IPS-15b (cell line): ENCODE data around the gene NHSL2.
A peak's percentile ranks its signal among the peaks of the same experiment; 100 is the strongest.
"Not testable (repeated sequence)": the region's sequence is repeated elsewhere in the genome, so short reads cannot be mapped to it uniquely, and the experiment has no call there.

ENCODE experiments used
- H3K27me3 ChIP-seq: one replicate; pipeline ENCODE4 v1.6.1; 2013; ENCODE audit warnings: low read length; ENCODE audit not compliant: control insufficient read depth, insufficient read depth
- H3K36me3 ChIP-seq: one replicate; pipeline ENCODE4 v1.6.1; 2013; ENCODE audit warnings: low read length; ENCODE audit not compliant: control insufficient read depth, insufficient read depth
- H3K4me1 ChIP-seq: one replicate; pipeline ENCODE4 v1.6.1; 2013; ENCODE audit warnings: mild to moderate bottlenecking, low read length; ENCODE audit not compliant: control insufficient read depth, insufficient read depth
- H3K4me3 ChIP-seq: one replicate; pipeline ENCODE4 v1.5.1; 2013; ENCODE audit warnings: low read depth, low read length
- H3K9ac ChIP-seq: one replicate; pipeline ENCODE4 v1.6.1; 2013; ENCODE audit warnings: low read depth, mild to moderate bottlenecking, low read length
- H3K9me3 ChIP-seq: one replicate; pipeline ENCODE4 v1.6.1; 2013; ENCODE audit warnings: mild to moderate bottlenecking, low read length; ENCODE audit not compliant: control insufficient read depth, insufficient read depth

Gene NHSL2

DNA sequence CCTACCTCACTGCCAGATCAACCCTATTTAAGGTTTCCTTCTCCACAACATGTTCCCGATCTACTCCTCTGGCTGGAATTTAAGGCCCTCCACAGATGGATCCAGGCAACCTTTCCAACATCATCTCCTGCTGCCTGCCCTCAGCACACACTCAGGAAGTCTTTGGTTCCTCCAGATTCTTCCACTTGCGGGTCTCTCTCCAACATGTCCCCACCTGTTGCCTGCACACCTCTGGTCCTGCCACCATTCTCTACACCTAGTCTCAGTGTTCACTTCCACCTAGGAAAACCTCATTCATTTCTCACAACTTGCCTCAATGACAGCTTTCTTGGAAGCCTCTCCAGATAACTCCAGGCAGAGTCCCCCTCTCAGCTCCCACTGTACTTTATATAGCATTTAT, 140.9 kb downstream of the NHSL2 start:
- Histone ChIP-seq H3K27me3 (no peaks in the 10 kb centered on the region), H3K9me3 (no peaks in the 10 kb centered on the region), H3K9ac (no peak overlapping the region), H3K4me1 (peaks cover 12% of the 10 kb centered on the region), H3K36me3 (no peaks in the 10 kb centered on the region), H3K4me3 (no peak overlapping the region)

GRCh38 chrX:72052415-72053090, 141.9 kb downstream of the NHSL2 start:
- H3K4me1 ChIP-seq: peaks cover 12% of the 10 kb centered on the region
- no peak overlapping the region for H3K9ac ChIP-seq
- no peaks in the 10 kb centered on the region for H3K36me3 ChIP-seq
- no peaks in the 10 kb centered on the region for H3K27me3 ChIP-seq
- H3K4me3 ChIP-seq: no peak overlapping the region
- H3K9me3 ChIP-seq: no peaks in the 10 kb centered on the region

DNA sequence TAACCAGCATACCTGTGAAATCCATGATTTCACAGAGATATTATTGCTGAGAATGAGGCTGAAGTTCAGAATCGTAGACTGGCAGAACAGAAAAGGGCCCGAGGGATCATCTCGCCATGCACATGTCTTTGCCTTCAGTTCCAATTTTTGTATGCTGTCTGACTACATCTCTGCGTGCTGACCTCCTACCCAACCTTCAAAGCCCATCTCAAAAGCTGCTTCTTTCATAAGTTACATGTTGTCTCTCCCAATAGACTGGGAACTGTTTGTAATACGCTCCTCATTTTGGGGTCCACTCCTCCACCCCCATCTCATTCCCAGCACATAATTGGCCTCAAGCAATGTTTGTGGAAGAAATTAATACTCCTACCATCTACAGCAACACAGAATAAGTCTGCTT, 142.9 kb downstream of the NHSL2 start:
- no peaks in the 10 kb centered on the region for H3K27me3 ChIP-seq
- no peak overlapping the region for H3K9ac ChIP-seq
- H3K4me3 ChIP-seq: no peak overlapping the region

GRCh38 chrX:72054779-72055489, 144.3 kb downstream of the NHSL2 start:
- Histone ChIP-seq H3K4me3 (peak overlapping the region; percentile 5), H3K36me3 (no peaks in the 10 kb centered on the region), H3K9ac (no peak overlapping the region), H3K27me3 (no peaks in the 10 kb centered on the region), H3K4me1 (peaks cover 12% of the 10 kb centered on the region), H3K9me3 (no peaks in the 10 kb centered on the region)

More for the DNA sequence above, 142.9 kb downstream of the NHSL2 start:
- H3K4me1 ChIP-seq: peaks cover 12% of the 10 kb centered on the region
- H3K36me3 ChIP-seq: no peaks in the 10 kb centered on the region
- no peaks in the 10 kb centered on the region for H3K9me3 ChIP-seq

DNA sequence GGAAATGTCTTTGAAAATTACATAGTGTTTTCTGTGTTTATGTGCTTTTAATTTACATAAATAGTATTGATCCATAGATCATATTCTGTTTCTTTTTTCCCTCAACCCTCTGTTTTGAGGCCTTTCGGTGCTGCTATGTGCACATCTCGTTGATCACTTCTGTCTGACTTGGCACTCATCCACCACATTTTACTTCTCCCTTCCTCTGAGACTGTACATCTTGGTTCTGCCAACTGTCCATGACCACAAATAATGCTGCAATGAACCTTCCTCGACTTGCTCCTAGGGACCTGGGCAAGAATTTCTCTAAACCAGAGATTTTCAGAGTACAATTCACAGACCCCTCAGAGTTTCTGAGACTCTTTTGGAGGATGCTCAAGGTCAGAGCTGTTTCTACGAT, 146.7 kb downstream of the NHSL2 start:
- no peaks in the 10 kb centered on the region for H3K27me3 ChIP-seq
- no peaks in the 10 kb centered on the region for H3K9me3 ChIP-seq
- H3K4me3 ChIP-seq: no peak overlapping the region
- H3K9ac ChIP-seq: no peak overlapping the region
- H3K36me3 ChIP-seq: no peaks in the 10 kb centered on the region
- peaks cover 11% of the 10 kb centered on the region for H3K4me1 ChIP-seq

- no peaks in the 10 kb centered on the region for H3K36me3 ChIP-seq
- no peaks in the 10 kb centered on the region for H3K27me3 ChIP-seq
- peaks cover 11% of the 10 kb centered on the region for H3K4me1 ChIP-seq
- H3K9ac ChIP-seq: no peak overlapping the region
- H3K4me3 ChIP-seq: no peak overlapping the region
- no peaks in the 10 kb centered on the region for H3K9me3 ChIP-seq
Observed at GRCh38 chrX:72057849-72058248, 147.2 kb downstream of the NHSL2 start.

- H3K36me3 ChIP-seq, H3K9ac ChIP-seq, H3K27me3 ChIP-seq, H3K9me3 ChIP-seq, H3K4me1 ChIP-seq, H3K4me3 ChIP-seq: not testable (repeated sequence)
Observed at GRCh38 chrX:72058346-72058745, 147.7 kb downstream of the NHSL2 start.

DNA sequence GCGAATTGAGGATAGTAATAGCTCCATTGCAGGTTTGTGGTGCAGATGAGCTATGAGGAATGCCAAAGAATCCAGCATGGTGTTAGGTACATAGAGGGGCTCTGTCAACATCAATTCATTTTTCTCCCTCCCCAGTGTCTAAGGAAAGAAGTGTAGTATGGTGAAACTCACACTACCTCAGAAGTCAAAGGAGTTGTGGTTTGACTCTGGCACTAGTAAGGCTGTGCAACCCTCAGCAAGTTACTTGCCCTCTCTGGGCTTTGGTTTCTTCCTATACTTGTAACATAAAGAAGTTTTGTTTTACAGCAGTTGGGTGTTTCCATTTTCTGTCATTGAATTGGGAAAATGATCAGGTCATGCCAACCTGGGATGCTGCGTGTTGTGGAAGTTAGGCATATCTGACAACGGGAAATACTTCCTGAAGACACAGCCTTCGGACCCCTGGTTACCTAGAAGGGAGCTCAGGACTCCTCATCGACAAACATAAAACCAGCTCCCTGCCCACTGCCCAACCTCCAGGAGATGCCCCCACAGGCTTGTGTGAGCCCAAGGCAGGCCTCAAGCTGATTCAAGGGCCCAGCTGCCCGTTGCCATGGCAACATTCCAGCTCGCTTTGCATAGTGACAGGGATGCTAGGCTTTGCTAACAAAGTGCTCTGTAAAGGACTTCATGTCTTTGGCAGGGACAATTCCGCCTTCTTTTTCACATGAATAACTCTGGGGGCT, 149.7 kb downstream of the NHSL2 start:
- Histone ChIP-seq H3K36me3 (no peaks in the 10 kb centered on the region), H3K4me3 (no peak overlapping the region), H3K9ac (no peak overlapping the region), H3K4me1 (peaks cover 3% of the 10 kb centered on the region), H3K9me3 (no peaks in the 10 kb centered on the region), H3K27me3 (no peaks in the 10 kb centered on the region)

DNA sequence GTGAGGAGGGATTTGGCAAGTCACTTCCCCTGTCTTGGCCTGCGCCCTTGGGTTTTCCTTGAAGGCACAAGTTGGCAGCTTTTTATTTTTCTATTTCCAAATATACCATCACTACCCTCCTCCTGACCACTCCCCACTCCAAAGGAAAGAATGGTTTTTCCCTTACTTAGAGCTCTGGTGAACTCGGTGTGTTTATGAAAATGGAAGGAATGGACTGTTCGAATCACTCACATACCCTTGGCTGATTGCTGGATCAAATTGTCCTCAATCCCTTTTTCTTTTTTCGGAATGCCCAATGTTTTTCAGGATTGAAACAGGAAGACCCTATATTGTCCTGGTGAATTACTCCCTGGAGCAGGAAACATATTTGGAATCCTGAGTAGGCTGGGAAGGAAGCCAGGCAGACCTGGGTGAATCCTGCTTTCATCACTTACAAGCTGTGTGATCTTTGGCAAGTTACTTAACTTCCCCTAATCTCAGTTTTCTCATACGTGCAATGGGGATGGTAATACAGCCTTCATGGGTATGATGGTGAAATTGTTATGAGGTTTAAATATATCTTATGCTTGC, 150.4 kb downstream of the NHSL2 start:
- no peak overlapping the region for H3K4me3 ChIP-seq
- no peaks in the 10 kb centered on the region for H3K27me3 ChIP-seq
- H3K36me3 ChIP-seq: no peaks in the 10 kb centered on the region
- no peak overlapping the region for H3K9ac ChIP-seq
- no peaks in the 10 kb centered on the region for H3K9me3 ChIP-seq
- peaks cover 3% of the 10 kb centered on the region for H3K4me1 ChIP-seq

DNA sequence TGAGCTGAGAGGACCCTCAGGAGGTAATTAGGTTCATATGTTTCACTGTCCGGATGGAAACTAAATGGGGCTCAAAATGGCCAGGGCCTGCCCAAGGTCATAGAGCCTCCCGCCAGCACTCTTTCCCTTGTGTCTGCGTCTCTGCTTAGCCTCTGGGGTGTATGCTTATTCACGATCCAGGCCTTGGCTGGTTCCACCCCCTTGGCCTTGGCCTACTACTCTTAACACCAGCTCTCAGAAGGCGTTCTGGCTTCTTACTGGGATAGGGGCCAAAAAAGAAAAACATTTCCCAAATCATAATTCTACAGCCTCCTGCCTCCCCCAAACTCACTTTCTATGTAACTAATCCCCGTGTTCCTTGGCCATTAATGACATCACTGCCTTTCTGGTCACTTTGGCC, 152.3 kb downstream of the NHSL2 start:
- no peaks in the 10 kb centered on the region for H3K27me3 ChIP-seq
- no peak overlapping the region for H3K9ac ChIP-seq

DNA sequence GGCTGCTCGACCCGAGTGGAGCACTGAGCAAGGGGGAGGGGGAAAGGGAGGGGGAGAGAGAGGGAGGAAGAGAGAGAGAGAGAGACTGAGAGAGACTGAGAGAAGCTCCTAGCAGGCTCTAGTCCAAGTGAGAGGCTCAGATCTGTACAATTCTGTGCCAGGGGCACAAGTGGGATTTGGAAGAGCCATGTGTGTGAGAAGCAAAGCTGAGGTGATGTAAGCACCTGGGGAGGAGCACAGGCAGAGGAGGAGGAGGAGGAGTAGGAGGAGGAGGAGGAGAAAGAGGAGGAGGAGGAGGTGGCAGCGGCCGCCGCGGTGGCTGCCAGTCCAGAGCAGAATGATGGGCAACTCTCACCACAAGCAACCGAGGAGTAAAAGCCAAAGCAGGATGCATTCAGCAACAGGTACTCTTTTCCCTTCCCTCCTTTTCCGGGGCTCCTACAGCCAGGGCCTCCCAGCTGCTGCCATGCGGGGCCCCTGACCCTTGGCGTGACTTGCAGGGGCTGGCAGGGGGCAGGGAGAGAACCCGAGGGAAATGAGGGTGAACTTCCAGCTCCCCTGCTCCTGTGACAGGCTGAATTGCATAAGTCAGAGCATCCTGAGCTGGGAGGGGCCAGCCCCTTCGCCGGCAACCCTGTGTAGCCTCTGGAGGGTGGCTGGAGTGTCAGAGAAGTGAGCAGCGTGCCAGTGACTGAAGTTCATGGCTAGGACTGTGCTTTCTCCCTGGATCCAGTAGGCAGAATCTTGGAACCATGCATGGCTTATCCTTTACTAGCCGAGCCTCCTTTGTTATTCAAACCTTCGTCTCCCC, 158.9 kb downstream of the NHSL2 start:
- Histone ChIP-seq H3K4me1 (peaks cover 4% of the 10 kb centered on the region), H3K36me3 (no peaks in the 10 kb centered on the region), H3K4me3 (no peak overlapping the region), H3K9me3 (no peaks in the 10 kb centered on the region), H3K9ac (no peak overlapping the region), H3K27me3 (no peaks in the 10 kb centered on the region)

More for the DNA sequence above, 152.3 kb downstream of the NHSL2 start:
- no peaks in the 10 kb centered on the region for H3K9me3 ChIP-seq
- H3K4me3 ChIP-seq: no peak overlapping the region
- H3K36me3 ChIP-seq: no peaks in the 10 kb centered on the region
- peaks cover 3% of the 10 kb centered on the region for H3K4me1 ChIP-seq
